OCI-LY1 (cell line): ENCODE results near the gene LRIG3.

ENCODE experiments used
- H2AFZ ChIP-seq: fragments of 200-600 bp; sonication (generic), shearing (Covaris generic); 2 replicates; pipeline ENCODE4 v1.6.0; 2014; ENCODE audit warnings: antibody characterized with exemption, mild to moderate bottlenecking, low read length
- H3F3A ChIP-seq: fragments of 200-600 bp; sonication (generic), shearing (Covaris generic); 2 replicates; pipeline ENCODE4 v1.6.0; 2014; ENCODE audit warnings: mild to moderate bottlenecking, antibody characterized with exemption, low read length, moderate library complexity; ENCODE audit not compliant: insufficient read depth
- H3K27ac ChIP-seq: fragments of 200-600 bp; sonication (generic); 2 replicates; pipeline ENCODE4 v1.5.1; 2014; ENCODE audit warnings: low read length, mixed run types, mild to moderate bottlenecking, low read depth; ENCODE audit not compliant: poor library complexity, severe bottlenecking
- H3K27me3 ChIP-seq: fragments of 200-600 bp; sonication (generic); 2 replicates; pipeline ENCODE4 v1.6.0; 2014; ENCODE audit warnings: antibody characterized with exemption, mild to moderate bottlenecking, low read length, moderate library complexity; ENCODE audit not compliant: insufficient read depth
- H3K36me3 ChIP-seq: fragments of 200-600 bp; sonication (generic); 2 replicates; pipeline ENCODE4 v1.6.1; 2014; ENCODE audit warnings: mild to moderate bottlenecking, antibody characterized with exemption, low read length, moderate library complexity, mixed read lengths; ENCODE audit not compliant: insufficient read depth
- H3K4me1 ChIP-seq: fragments of 200-600 bp; sonication (generic); 2 replicates; pipeline ENCODE4 v1.5.1; 2014; ENCODE audit warnings: mild to moderate bottlenecking, low read length, moderate library complexity; ENCODE audit not compliant: insufficient read depth, severe bottlenecking
- H3K4me2 ChIP-seq: fragments of 200-600 bp; sonication (generic), shearing (Covaris generic); 2 replicates; pipeline ENCODE4 v1.6.1; 2014; ENCODE audit warnings: low read length
- H3K4me3 ChIP-seq: fragments of 200-600 bp; sonication (generic); 2 replicates; pipeline ENCODE4 v1.5.1; 2014; ENCODE audit warnings: low read length, low read depth, mild to moderate bottlenecking, mixed read lengths; ENCODE audit not compliant: poor library complexity, severe bottlenecking
- H3K79me2 ChIP-seq: fragments of 200-600 bp; shearing (Covaris generic); 2 replicates; pipeline ENCODE4 v1.6.1; 2016; ENCODE audit warnings: mixed run types, low read length, mixed read lengths; ENCODE audit not compliant: insufficient read depth
- H3K9ac ChIP-seq: fragments of 200-600 bp; sonication (generic), shearing (Covaris generic); 2 replicates; pipeline ENCODE4 v1.6.1; 2014; ENCODE audit warnings: mild to moderate bottlenecking, low read length, mixed read lengths
- H3K9me2 ChIP-seq: fragments of 200-600 bp; sonication (generic), shearing (Covaris generic); 2 replicates; pipeline ENCODE4 v1.6.1; 2014; ENCODE audit warnings: low read depth, mild to moderate bottlenecking, low read length, mixed read lengths
- H3K9me3 ChIP-seq: fragments of 200-600 bp; shearing (Covaris generic); 2 replicates; pipeline ENCODE4 v1.6.1; 2014; ENCODE audit warnings: low read length, mixed read lengths
- H4K20me1 ChIP-seq: fragments of 200-600 bp; sonication (generic), shearing (Covaris generic); 2 replicates; pipeline ENCODE4 v1.6.0; 2016; ENCODE audit warnings: mild to moderate bottlenecking, low read length; ENCODE audit not compliant: insufficient read depth
- CTCF ChIP-seq: fragments of 200-600 bp; sonication (generic), shearing (Covaris generic); IDR thresholded peaks from 2 replicates; pipeline ENCODE4 v1.5.1; 2017; ENCODE audit warnings: mild to moderate bottlenecking, antibody characterized with exemption, low read length, moderate library complexity, mixed read lengths
- EZH2 ChIP-seq: fragments of 200-600 bp; sonication (generic), shearing (Covaris generic); IDR thresholded peaks from 2 replicates; pipeline ENCODE4 v1.8.0; 2017; ENCODE audit warnings: borderline replicate concordance, mixed run types, mild to moderate bottlenecking, antibody characterized with exemption, low read length, moderate library complexity, mixed read lengths

Gene LRIG3

GRCh38 chr12:58932806-58933681, 12.7 kb upstream of the LRIG3 start:
- H3K36me3 ChIP-seq = no peaks in the 10 kb centered on the region
- H3F3A ChIP-seq = no peaks in the 10 kb centered on the region
- no peaks in the 10 kb centered on the region for H3K27me3 ChIP-seq
- H3K9ac ChIP-seq = no peak overlapping the region
- H4K20me1 ChIP-seq = no peaks in the 10 kb centered on the region
- no peak overlapping the region for H3K27ac ChIP-seq
- no peak overlapping the region for H2AFZ ChIP-seq
- no peak overlapping the region for H3K4me3 ChIP-seq
- H3K79me2 ChIP-seq = no peaks in the 10 kb centered on the region
- H3K9me2 ChIP-seq = no peaks in the 10 kb centered on the region
- H3K4me1 ChIP-seq = no peaks in the 10 kb centered on the region
- TF ChIP-seq CTCF = no peak
- TF ChIP-seq EZH2 = no peak
- H3K9me3 ChIP-seq = no peaks in the 10 kb centered on the region
- no peak overlapping the region for H3K4me2 ChIP-seq

- no peak for TF ChIP-seq EZH2
- peak; percentile 19; the same call in 1 of the 2 replicates for TF ChIP-seq CTCF
- H3K27ac ChIP-seq = no peak overlapping the region
- H3K4me2 ChIP-seq = no peak overlapping the region
- no peaks in the 10 kb centered on the region for H3K79me2 ChIP-seq
- no peak overlapping the region for H3K4me3 ChIP-seq
- H3K36me3 ChIP-seq = no peaks in the 10 kb centered on the region
- H3K9me2 ChIP-seq = no peaks in the 10 kb centered on the region
- H3K9me3 ChIP-seq = no peaks in the 10 kb centered on the region
- H3K27me3 ChIP-seq = no peaks in the 10 kb centered on the region
- no peaks in the 10 kb centered on the region for H3K4me1 ChIP-seq
- no peak overlapping the region for H3K9ac ChIP-seq
- no peaks in the 10 kb centered on the region for H4K20me1 ChIP-seq
- no peaks in the 10 kb centered on the region for H3F3A ChIP-seq
- H2AFZ ChIP-seq = no peak overlapping the region
These were observed 11.2 kb upstream of the LRIG3 start for GRCh38 chr12:58931518-58931917.

GRCh38 chr12:58930770-58931324, 10.5 kb upstream of the LRIG3 start:
- no peak overlapping the region for H3K4me2 ChIP-seq
- H3K4me1 ChIP-seq = no peaks in the 10 kb centered on the region
- no peaks in the 10 kb centered on the region for H3F3A ChIP-seq
- no peak overlapping the region for H3K4me3 ChIP-seq
- H3K27ac ChIP-seq = no peak overlapping the region
- no peaks in the 10 kb centered on the region for H3K27me3 ChIP-seq
- no peaks in the 10 kb centered on the region for H3K9me3 ChIP-seq
- no peaks in the 10 kb centered on the region for H4K20me1 ChIP-seq
- H2AFZ ChIP-seq = no peak overlapping the region
- no peaks in the 10 kb centered on the region for H3K36me3 ChIP-seq
- no peak for TF ChIP-seq CTCF
- TF ChIP-seq EZH2 = no peak
- no peaks in the 10 kb centered on the region for H3K9me2 ChIP-seq
- H3K79me2 ChIP-seq = no peaks in the 10 kb centered on the region
- H3K9ac ChIP-seq = no peak overlapping the region
